HG03565 (cell line): ENCODE measurements around the gene RAB34.

Experiments used
- ATAC-seq: cut with Tn5 transposase; IDR thresholded peaks from one replicate; pipeline ENCODE4 v1.9.1; 2021; ENCODE audit warnings: mild to moderate bottlenecking, moderate library complexity; ENCODE audit not compliant: unreplicated experiment

RAB34 gene

GRCh38 chr17:28688481-28688880, 29.2 kb downstream of the RAB34 start:
- ATAC-seq = no peak

- no peak for ATAC-seq
Measured at GRCh38 chr17:28686296-28686695, 31.4 kb downstream of the RAB34 start.

- ATAC-seq = no peak
Measured at GRCh38 chr17:28685366-28685765, 32.3 kb downstream of the RAB34 start.

- ATAC-seq = no peak
Measured at GRCh38 chr17:28684963-28685362, 32.7 kb downstream of the RAB34 start.

GRCh38 chr17:28682655-28683054, 35.0 kb downstream of the RAB34 start:
- no peak for ATAC-seq

GRCh38 chr17:28675980-28676379, 41.7 kb downstream of the RAB34 start:
- ATAC-seq = no peak

- no peak for ATAC-seq
Measured at GRCh38 chr17:28675490-28675889, 42.2 kb downstream of the RAB34 start.

- no peak for ATAC-seq
Measured at GRCh38 chr17:28669918-28670317, 47.8 kb downstream of the RAB34 start.

- ATAC-seq = no peak
Measured at GRCh38 chr17:28667870-28668269, 49.8 kb downstream of the RAB34 start.

GRCh38 chr17:28665994-28666393, 51.7 kb downstream of the RAB34 start:
- ATAC-seq = no peak
